Measurements from ENCODE around the gene SH3BGRL2. TPM values are rescaled to one million over a fixed set of nuclear protein-coding genes. Genes with fewer than 3 reads are reported as not detected.
"Not testable (repeated sequence)": the region's sequence is repeated elsewhere in the genome, so short reads cannot be mapped to it uniquely, and the experiment has no call there.

Gene SH3BGRL2
- total and polyA plus RNA-seq, 2 donors, result 20.8 to 32.2 TPM

DNA sequence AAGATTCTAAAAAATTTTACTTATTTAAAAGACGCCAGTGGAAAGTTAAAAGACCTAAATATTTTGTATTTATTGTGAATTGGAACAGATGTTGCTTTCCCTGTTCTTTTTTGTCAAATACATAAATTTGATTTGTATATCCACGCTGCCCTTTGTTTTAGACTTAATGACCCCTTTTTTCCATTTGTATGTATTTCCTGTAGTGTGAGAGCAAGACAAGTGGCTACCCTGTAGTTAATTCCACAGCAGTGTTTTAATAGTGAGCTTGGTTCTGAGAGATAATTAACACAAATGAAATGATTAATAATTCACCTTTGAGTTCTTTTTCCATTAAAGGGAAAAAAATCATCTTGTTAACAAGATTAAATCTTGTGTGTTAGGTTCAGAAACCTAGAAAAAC is 16.6 kb downstream of the SH3BGRL2 start:
- H3K4me1 ChIP-seq (ENCODE audit: insufficient read depth), result peaks cover 2% of the 10 kb centered on the region
- H3K36me3 ChIP-seq (ENCODE audit: insufficient read depth), result no peaks in the 10 kb centered on the region
- no peak overlapping the region for H3K4me3 ChIP-seq (ENCODE audit: low read depth, low read length)
- DNase-seq (ENCODE audit: extremely low spot score), result no peak
- no peak overlapping the region for H3K27ac ChIP-seq (ENCODE audit: low read depth)
- WGBS, result 87% methylated on average over 2 of the region's 2 CpGs

DNA sequence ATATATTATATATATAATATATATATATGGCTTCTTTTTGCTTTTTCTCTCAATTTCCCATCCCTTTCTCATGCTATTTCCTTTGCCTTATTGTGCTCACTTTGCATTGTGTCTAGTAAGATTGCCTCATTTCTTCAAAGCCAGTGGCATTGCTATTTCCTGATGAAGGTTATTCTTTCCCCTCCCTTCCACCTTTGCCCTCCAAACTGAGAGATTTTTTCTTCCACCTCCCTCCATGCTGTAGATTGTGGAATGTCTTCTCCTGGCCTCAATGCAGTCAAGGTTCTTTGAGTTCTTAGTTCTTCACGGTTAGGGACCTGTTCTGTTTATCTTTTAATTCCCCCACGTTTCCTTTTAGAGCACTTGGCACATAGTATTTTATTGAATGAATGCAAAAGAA is 17.2 kb downstream of the SH3BGRL2 start:
- DNase-seq (ENCODE audit: extremely low spot score), result no peak
- no peak overlapping the region for H3K27ac ChIP-seq (ENCODE audit: low read depth)
- WGBS, result 34% methylated on average over 2 of the region's 2 CpGs
- H3K36me3 ChIP-seq (ENCODE audit: insufficient read depth), result no peaks in the 10 kb centered on the region
- no peak overlapping the region for H3K4me3 ChIP-seq (ENCODE audit: low read depth, low read length)
- peaks cover 2% of the 10 kb centered on the region for H3K4me1 ChIP-seq (ENCODE audit: insufficient read depth)

DNA sequence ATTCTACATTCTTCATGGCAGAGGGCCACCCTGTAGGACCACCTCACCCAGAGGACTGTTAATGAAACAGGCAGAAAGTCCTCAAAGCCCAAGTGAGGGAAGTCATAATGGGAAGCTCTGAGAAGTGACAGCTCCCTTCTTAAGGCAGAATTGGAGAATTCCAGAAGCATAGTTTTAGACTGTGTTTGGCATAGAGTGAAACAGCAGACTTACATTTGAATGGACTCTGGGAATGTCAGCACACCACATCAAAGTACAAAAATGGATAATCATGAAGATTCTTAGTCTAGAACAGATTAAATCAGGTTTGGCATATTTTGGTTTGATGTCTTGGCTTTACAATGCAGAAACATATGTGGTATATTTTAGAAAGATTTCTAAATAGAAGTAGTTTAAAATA is 17.9 kb downstream of the SH3BGRL2 start:
- H3K4me1 ChIP-seq (ENCODE audit: insufficient read depth), result peaks cover 2% of the 10 kb centered on the region
- H3K36me3 ChIP-seq (ENCODE audit: insufficient read depth), result no peaks in the 10 kb centered on the region
- H3K4me3 ChIP-seq (ENCODE audit: low read depth, low read length), result no peak overlapping the region
- DNase-seq (ENCODE audit: extremely low spot score), result no peak
- no peak overlapping the region for H3K27ac ChIP-seq (ENCODE audit: low read depth)

- no peak overlapping the region for H3K4me3 ChIP-seq (ENCODE audit: low read depth, low read length)
- DNase-seq (ENCODE audit: extremely low spot score), result no peak
- peaks cover 2% of the 10 kb centered on the region for H3K4me1 ChIP-seq (ENCODE audit: insufficient read depth)
- no peaks in the 10 kb centered on the region for H3K36me3 ChIP-seq (ENCODE audit: insufficient read depth)
- H3K27ac ChIP-seq (ENCODE audit: low read depth), result no peak overlapping the region
- 65% methylated on average over 3 of the region's 3 CpGs for WGBS
Measured at GRCh38 chr6:79650950-79651349, 19.8 kb downstream of the SH3BGRL2 start.

GRCh38 chr6:79656134-79656533 is 25.0 kb downstream of the SH3BGRL2 start:
- H3K4me1 ChIP-seq (ENCODE audit: insufficient read depth), result no peaks in the 10 kb centered on the region
- no peak overlapping the region for H3K27ac ChIP-seq (ENCODE audit: low read depth)
- no peak overlapping the region for H3K4me3 ChIP-seq (ENCODE audit: low read depth, low read length)
- no peaks in the 10 kb centered on the region for H3K36me3 ChIP-seq (ENCODE audit: insufficient read depth)
- DNase-seq (ENCODE audit: extremely low spot score), result no peak
- WGBS, result 95% methylated on average over 3 of the region's 3 CpGs

DNA sequence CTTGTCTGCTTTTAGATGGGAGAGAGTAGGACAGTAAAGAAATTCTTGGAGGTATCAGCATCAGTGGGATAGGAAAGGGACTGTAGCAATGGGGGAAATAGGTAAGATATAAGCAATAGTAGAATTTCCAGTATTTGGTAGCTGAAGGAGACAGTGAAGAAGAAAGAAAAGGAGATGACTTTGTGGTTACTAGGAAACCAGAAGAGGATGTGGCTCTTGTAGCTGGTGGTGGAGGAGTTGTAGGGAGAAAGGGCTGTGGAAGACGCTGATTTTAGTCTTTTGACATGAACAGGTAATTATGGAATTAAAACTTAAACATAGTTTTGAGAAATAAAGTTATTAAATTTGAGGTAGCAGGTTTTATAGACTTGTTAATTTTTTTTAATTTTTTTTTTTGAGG is 26.1 kb downstream of the SH3BGRL2 start:
- no peak overlapping the region for H3K4me3 ChIP-seq (ENCODE audit: low read depth, low read length)
- DNase-seq (ENCODE audit: extremely low spot score), result no peak
- 85% methylated on average over 1 of the region's 1 CpG for WGBS
- no peak overlapping the region for H3K27ac ChIP-seq (ENCODE audit: low read depth)
- no peaks in the 10 kb centered on the region for H3K36me3 ChIP-seq (ENCODE audit: insufficient read depth)
- H3K4me1 ChIP-seq (ENCODE audit: insufficient read depth), result no peaks in the 10 kb centered on the region

GRCh38 chr6:79663655-79664054 is 32.5 kb downstream of the SH3BGRL2 start:
- WGBS, result 75% methylated on average over 6 of the region's 6 CpGs
- not testable (repeated sequence) for DNase-seq (ENCODE audit: extremely low spot score)

DNA sequence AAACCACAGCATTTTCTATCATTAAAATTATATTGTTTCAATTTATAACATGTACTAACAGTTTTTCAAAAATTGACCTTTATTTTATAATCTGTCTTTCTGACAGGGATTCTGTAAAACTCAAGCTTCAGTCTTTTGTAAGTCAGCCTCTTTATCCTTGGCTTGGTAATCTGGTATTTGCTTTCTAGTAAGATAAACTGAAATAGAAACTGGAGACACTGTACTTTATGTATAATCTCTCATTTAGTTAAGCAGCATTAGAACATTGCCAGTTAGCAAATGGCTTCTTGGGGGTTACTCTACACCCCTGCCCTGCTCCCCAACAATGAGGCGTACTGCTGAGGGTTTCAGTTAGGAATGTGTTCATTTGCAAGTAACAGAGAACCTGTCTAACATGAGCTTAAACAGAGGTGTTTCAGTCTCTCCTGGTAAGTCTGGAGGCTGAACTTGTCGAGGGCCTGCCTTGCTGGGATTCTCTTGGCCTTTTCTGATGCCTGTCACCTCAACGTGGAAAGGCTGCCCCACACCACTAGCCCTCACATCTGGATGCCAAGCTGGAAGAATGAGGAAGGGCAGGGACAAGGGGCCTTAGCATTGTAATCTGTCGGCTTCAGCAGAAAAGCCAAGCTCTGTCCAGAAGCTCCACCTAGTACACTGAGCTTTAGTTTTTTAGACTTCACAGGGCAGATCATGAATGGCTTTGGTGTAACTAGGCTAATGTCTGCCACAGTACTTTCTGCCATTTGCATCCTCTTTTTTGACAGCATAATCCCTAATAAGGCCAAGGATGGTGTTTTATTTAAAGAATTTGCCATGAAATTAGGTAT is 34.8 kb downstream of the SH3BGRL2 start:
- no peak overlapping the region for H3K27ac ChIP-seq (ENCODE audit: low read depth)
- DNase-seq (ENCODE audit: extremely low spot score), result no peak
- no peaks in the 10 kb centered on the region for H3K36me3 ChIP-seq (ENCODE audit: insufficient read depth)
- H3K4me1 ChIP-seq (ENCODE audit: insufficient read depth), result no peaks in the 10 kb centered on the region
- H3K4me3 ChIP-seq (ENCODE audit: low read depth, low read length), result no peak overlapping the region
- 56% methylated on average over 4 of the region's 4 CpGs for WGBS

More at GRCh38 chr6:79663655-79664054, 32.5 kb downstream of the SH3BGRL2 start:
- H3K4me1 ChIP-seq (ENCODE audit: insufficient read depth); H3K4me3 ChIP-seq (ENCODE audit: low read depth, low read length); H3K36me3 ChIP-seq (ENCODE audit: insufficient read depth); H3K27ac ChIP-seq (ENCODE audit: low read depth): not testable (repeated sequence)

GRCh38 chr6:79666634-79667033 is 35.5 kb downstream of the SH3BGRL2 start:
- DNase-seq (ENCODE audit: extremely low spot score), result no peak
- H3K27ac ChIP-seq (ENCODE audit: low read depth), result no peak overlapping the region
- WGBS, result 93% methylated on average over 1 of the region's 1 CpG
- H3K36me3 ChIP-seq (ENCODE audit: insufficient read depth), result no peaks in the 10 kb centered on the region
- H3K4me1 ChIP-seq (ENCODE audit: insufficient read depth), result no peaks in the 10 kb centered on the region
- no peak overlapping the region for H3K4me3 ChIP-seq (ENCODE audit: low read depth, low read length)

GRCh38 chr6:79668381-79668780 is 37.3 kb downstream of the SH3BGRL2 start:
- 88% methylated on average over 5 of the region's 5 CpGs for WGBS
- DNase-seq (ENCODE audit: extremely low spot score), result no peak
- no peaks in the 10 kb centered on the region for H3K36me3 ChIP-seq (ENCODE audit: insufficient read depth)

GRCh38 chr6:79669766-79670165 is 38.6 kb downstream of the SH3BGRL2 start:
- Histone ChIP-seq H3K4me1 (ENCODE audit: insufficient read depth) (no peaks in the 10 kb centered on the region), H3K27ac (ENCODE audit: low read depth) (no peak overlapping the region), H3K4me3 (ENCODE audit: low read depth, low read length) (no peak overlapping the region), H3K36me3 (ENCODE audit: insufficient read depth) (no peaks in the 10 kb centered on the region)
- no peak for DNase-seq (ENCODE audit: extremely low spot score)
- 91% methylated on average over 1 of the region's 1 CpG for WGBS

More at GRCh38 chr6:79668381-79668780, 37.3 kb downstream of the SH3BGRL2 start:
- Histone ChIP-seq H3K4me1 (ENCODE audit: insufficient read depth) (no peaks in the 10 kb centered on the region), H3K4me3 (ENCODE audit: low read depth, low read length) (no peak overlapping the region), H3K27ac (ENCODE audit: low read depth) (no peak overlapping the region)

GRCh38 chr6:79670789-79671188 is 39.7 kb downstream of the SH3BGRL2 start:
- no peak overlapping the region for H3K27ac ChIP-seq (ENCODE audit: low read depth)
- WGBS, result 89% methylated on average over 2 of the region's 2 CpGs
- H3K36me3 ChIP-seq (ENCODE audit: insufficient read depth), result no peaks in the 10 kb centered on the region
- no peak for DNase-seq (ENCODE audit: extremely low spot score)
- no peaks in the 10 kb centered on the region for H3K4me1 ChIP-seq (ENCODE audit: insufficient read depth)
- H3K4me3 ChIP-seq (ENCODE audit: low read depth, low read length), result no peak overlapping the region

- no peak overlapping the region for H3K27ac ChIP-seq (ENCODE audit: low read depth)
- H3K36me3 ChIP-seq (ENCODE audit: insufficient read depth), result no peaks in the 10 kb centered on the region
- WGBS, result 65% methylated on average over 4 of the region's 4 CpGs
- no peak for DNase-seq (ENCODE audit: extremely low spot score)
- H3K4me1 ChIP-seq (ENCODE audit: insufficient read depth), result no peaks in the 10 kb centered on the region
- no peak overlapping the region for H3K4me3 ChIP-seq (ENCODE audit: low read depth, low read length)
Measured at GRCh38 chr6:79671600-79672266, 40.6 kb downstream of the SH3BGRL2 start.

DNA sequence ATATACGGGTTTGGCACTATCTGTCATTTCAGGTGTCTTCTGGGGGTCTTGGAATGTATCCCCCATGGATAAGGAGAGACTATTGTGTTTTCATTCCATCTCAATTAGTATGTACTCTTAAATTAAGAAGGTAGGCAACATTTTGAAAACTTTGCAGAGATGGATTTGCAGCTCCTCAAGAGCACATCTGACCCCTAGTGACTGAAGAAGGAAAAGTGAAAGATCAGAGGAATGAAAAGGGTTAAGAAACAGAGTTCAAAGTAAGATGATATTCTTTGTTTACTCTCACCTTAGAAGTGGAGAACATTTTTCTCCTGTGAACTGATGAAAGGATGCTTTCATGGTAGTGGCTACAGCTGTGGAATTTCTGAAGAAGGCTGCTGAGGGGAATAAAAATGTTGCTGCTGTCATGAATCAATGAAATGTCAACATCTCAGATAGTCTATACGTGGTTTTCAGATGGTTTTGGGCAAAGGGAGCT is 41.5 kb downstream of the SH3BGRL2 start:
- WGBS, result 40% methylated on average over 2 of the region's 2 CpGs
- Histone ChIP-seq H3K27ac (ENCODE audit: low read depth) (no peak overlapping the region), H3K36me3 (ENCODE audit: insufficient read depth) (no peaks in the 10 kb centered on the region), H3K4me1 (ENCODE audit: insufficient read depth) (no peaks in the 10 kb centered on the region), H3K4me3 (ENCODE audit: low read depth, low read length) (no peak overlapping the region)
- DNase-seq (ENCODE audit: extremely low spot score), result no peak
